NCI-H2171 (cell line): ENCODE data around the gene CDH23.
"Not testable (repeated sequence)": the region's sequence is repeated elsewhere in the genome, so short reads cannot be mapped to it uniquely, and the experiment has no call there.

Experiments
- DNase-seq: peaks from one replicate; lab custom pipeline; 2025; lab: John Stamatoyannopoulos, UW

Gene CDH23

DNA sequence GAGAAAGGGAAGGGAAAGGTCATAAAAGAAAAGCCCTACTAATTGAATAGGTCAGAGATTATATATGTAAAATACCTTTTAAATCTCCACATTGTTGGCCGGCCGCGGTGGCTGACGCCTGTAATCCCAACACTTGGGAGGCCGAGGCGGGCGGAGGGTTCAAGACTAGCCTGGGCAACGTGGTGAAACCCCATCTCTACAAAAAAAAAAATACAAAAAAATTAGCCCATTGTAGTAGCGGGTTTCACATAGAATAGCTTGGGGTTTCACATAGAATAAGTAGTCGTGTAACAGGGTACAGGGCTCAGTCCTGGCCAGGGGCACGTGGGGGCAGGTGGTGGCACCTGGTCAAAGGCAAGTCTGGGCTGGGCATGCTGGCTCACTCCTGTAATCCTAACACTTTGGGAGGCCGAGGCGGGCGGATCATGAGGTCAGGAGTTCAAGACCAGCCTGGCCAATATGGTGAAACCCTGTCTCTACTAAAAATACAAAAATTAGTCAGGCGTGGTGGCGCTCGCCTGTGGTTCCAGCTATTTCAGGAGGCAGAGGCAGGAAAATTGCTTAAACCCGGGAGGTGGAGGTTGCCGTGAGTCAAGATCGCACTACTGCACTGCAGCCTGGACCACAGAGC lies 454.9 kb downstream of the CDH23 start:
- not testable (repeated sequence) for DNase-seq

DNA sequence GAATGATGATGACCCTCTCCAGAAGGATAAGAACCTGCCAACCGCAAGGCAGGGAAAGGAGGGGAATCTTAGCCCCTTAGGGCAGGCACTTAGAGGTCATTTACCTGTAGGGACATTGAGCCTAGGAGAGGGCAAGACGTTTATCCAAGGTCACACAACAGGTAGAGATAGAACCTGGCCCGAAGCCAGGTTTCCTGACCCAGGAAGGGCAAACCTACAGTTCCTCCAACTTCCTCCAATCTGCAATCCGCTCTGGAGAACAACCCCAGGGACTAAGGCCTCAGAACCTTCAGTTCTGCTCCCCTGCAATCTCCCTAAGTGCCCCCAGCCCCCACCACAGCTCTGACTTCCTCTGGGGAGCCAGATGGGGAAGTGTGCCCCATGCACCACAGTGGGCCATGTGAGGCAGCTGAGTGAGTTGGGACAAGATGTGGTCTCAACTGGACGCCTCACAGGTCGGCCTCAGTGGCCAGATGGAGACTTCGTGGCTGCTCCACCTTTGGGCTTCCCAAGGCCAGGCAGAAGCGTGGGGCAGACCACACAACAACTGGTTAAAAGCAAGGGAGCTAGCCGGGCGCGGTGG lies 455.7 kb downstream of the CDH23 start:
- no peak for DNase-seq

DNA sequence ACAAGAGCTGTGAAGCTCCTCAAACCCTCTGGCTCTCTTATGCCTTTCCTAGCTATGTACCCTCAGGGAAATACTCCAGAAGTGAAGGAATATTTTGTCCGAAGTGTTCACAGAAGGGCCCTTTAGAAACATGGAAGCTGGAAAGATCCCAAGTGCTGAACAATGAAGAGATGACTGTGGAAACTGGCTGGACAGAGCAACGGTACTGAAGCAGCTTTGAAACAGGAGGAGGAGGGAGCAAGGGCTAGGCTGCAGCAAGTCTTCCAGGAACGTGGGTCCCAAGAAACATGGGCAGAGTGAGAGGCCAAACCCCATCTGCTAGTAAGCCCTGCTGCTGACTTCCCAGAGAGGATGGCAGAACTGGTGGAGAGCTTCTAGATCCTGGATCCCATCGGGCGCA lies 457.3 kb downstream of the CDH23 start:
- no peak for DNase-seq

DNA sequence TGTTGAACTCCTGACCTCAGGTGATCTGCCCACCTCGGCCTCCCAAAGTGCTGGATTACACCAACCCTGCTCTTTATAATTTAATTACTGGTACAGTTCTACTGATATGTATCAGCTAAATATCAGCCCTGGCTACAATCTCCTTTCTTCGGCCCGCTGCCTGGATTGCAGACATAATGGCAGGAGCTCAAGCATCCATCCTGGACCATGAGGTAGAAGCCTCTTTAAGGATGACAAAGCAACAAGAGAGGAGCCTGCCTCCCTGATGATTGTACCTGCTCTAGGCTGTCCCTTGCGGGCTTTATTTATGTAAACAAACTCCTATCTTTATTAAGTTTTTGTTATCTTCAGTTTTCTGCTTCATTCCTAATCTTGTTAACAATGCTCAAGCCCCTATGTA lies 459.9 kb downstream of the CDH23 start:
- no peak for DNase-seq

DNA sequence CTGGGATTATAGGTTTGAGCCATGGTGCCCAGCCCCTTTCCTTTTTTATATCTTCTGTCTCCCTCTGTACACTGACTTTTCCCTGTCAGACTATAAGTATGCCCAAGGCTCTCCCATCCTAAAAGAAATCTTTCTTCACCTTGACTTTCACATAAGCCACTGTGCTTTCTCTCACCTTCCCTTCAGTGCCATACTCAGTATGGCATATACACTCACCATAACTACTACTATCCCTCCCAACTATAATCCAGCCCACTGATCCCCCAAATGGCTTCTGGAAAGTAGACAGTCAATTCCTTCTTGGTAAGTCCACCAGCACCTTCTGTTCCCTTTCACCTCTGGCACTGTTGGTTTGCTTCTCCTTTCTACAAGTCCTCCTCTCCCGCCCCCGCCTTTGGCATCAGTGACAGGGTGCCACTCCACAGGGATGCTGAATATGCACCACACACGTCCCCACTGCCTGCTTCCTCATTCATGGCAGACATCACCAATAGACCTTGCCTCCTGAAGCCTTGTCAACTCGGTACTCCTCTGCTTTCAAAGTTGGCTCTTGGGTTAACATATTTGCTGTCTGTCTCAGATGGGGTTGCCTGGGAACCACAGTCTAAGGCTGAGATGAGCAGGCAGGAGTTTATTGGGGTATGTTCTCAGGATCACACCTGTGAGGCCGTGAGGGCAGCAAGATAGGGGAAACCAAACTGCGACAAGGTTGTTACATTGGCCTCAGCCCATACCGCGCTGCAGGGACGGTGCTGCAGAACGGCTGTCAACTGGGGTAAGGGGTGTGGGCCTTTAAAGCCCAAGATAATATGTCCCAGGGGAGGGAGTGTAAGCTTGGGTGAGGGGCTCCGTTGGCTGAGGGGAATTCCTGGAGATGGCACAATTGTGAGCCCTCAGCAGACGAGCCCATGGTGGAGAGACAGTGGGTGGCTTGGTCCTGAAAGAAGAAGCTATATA lies 461.5 kb downstream of the CDH23 start:
- DNase-seq: no peak

DNA sequence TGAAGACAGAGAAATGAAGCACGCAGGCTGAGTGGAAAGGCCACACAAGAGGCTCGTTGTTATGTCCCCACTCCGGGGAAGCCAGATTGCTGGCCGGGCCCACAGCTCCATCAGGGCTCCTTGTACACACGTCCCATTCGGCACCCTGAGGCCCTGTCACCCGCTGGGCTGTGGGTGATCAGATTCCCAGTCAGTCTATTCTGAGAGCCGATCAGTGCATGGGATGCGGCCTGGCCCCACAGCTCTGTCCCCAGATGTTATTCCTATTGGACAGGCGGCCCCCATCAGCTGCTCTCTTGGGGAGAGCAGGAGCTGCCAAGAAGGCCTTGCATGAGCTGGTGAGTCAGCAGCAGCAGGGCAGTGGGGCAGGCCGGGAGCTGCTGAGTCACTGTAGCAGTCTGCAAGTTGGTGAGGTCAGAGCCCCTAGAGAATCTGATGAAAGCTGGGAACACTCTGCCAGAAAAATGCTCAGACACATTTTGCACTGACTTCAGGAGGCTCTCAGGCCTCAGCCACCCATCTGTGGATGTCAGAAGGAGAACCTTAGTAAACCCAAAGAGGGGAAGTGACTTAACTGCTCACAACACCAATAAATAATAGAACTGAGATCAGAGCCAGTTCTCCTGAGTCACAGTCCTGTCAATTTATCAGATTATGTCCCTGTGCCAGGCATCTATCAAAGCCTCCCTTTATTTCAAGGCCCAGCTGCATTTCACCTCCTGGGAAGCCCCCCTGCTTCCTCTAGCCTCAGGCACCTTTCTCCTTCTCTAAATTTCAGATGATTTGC lies 463.7 kb downstream of the CDH23 start:
- peak; percentile 75 for DNase-seq

DNA sequence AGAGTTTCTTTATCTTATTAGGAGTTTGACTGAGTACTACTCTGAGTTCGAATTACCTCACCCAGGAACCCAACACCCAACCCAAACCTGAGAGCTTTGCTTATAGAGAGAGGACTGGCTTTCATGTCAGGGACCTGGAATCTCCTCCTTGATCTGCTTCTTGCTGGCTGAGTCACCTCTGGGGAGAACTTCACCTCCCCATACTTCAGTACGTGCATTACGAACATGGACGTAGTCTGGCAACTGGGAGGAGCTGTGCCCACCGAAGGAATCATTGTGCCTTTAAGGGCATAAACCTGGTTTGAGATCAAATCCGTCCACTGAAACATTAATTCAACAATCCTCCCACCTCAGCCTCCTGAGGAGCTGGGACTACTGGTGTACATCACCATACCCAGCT lies 466.5 kb downstream of the CDH23 start:
- no peak for DNase-seq

DNA sequence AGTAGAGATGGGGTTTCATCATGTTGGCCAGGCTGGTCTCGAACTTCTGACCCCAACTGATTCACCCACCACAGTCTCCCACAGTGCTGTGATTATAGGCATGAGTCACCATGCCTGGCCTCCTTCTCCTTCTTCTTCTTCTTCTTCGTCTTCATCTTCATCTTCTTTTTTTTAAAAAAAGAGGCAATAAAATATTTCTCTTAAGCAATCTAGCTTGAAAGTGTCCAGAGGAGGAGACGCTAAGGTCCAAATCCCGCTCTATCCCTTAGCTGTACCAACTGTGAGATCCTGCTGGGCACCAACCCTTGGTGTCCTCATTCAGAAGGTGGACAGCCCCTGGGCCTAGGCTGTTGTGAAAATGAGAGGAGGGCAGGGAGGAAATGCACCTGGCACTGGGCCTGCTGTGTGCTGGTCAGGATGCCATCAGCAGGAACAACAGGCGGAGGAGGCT lies 468.2 kb downstream of the CDH23 start:
- no peak for DNase-seq
